GM21619 (cell line): Measurements from ENCODE around the gene SOCS1.

Experiments
- ATAC-seq: cut with Tn5 transposase; IDR thresholded peaks from one replicate; pipeline ENCODE4 v1.9.1; 2021; ENCODE audit not compliant: unreplicated experiment

The SOCS1 gene

DNA sequence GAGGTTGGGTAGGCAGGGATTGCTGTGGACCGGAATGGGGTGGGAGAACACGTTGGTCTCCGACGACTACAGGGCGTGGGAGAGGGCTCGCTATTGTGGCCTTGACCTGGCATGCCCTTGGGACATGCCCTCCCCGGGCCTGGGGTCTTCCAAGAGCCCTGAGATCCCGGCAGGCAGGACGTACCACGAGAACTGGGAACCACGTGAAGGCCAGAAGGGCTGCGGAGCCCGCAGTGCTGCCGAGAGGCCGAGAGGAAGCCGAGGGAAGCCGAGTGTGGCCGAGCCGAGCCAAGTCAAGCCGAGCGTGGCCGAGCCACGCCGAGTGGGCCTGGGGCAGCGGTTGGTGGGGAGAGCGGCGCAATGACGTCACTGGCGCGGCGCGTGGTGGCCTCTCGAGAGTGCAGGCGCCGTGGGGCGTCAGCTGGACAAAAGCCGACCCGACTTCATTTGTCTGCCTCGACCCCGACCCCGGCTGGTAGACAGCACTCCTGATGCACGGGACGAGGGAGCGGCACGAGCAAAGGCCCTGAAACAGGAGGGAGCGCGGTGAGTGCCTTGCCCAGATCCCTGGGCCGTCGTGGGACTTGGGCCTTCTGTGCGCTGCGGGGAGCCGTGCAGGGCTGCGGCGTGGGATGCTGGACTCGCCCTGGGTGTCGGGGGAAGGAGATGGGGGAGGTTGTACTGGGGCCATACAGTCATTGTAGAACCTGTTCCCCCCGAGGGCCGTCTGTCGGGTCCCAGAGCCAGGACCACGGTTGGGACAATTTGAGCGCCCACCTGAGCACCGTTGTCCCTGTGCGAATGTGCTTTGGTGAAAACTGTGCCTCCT, 6.6 kb downstream of the SOCS1 start:
- ATAC-seq: no peak

DNA sequence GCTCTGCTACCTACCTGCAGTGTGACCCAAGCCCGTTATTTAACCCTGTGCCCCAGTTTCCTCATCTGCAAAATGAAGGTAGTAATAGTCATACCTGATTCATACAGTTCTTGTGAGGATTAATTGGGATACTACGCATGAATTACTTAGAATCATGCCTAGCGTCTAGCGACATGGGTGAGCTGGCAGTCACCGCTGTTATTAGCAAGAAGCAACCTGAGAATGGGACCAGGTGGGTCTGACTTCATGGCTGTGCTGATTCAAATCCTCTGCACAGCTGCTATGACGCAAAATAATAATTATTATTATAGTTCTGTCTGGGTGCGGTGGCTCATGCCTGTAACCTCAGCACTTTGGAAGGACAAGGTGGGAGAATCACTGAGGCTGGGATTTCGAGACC, 7.9 kb downstream of the SOCS1 start:
- ATAC-seq: no peak

GRCh38 chr16:11245988-11246387, 10.0 kb downstream of the SOCS1 start:
- no peak for ATAC-seq

DNA sequence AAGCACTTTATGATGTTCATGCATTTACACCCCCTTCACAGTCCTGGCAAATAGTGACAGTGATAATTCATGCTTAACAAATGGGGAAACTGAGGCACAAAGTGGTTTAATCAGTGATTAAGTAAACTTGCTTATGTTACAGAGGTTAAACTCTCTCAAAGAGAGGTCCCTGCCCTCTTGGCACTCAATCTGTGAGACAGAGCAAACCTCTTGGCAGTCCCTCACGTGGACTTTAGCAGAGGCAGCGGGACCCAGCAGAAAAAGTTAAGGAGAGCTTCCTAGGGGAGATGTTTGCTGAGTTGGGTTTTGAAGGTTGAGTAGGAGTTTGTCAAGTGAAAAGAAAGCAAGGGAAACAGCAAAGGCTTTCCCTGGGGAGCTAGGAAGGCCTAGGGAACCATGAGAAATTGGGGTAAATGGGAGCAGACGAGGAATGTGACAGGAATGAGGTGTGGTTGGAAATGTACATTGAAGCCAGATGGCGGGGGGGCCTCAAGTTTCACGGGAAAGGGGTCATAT, 10.7 kb downstream of the SOCS1 start:
- ATAC-seq: no peak

DNA sequence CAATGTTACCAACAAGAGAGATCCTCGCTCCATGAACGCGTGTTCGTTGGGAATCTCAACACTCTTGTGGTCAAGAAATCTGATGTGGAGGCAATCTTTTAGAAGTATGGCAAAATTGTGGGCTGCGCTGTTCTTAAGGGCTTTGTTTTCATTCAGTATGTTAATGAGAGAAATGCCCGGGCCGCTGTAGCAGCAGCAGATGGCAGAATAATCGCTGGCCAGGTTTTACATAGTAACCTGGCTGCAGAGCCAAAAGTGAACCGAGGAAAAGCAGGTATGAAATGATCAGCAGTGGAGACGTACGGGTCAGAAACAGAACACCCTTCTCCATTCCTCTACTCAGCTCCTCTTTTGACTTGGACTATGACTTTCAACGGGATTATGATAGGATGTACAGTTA, 13.3 kb downstream of the SOCS1 start:
- ATAC-seq: no peak

- no peak for ATAC-seq
Observed at GRCh38 chr16:11241480-11242204, 14.4 kb downstream of the SOCS1 start.

DNA sequence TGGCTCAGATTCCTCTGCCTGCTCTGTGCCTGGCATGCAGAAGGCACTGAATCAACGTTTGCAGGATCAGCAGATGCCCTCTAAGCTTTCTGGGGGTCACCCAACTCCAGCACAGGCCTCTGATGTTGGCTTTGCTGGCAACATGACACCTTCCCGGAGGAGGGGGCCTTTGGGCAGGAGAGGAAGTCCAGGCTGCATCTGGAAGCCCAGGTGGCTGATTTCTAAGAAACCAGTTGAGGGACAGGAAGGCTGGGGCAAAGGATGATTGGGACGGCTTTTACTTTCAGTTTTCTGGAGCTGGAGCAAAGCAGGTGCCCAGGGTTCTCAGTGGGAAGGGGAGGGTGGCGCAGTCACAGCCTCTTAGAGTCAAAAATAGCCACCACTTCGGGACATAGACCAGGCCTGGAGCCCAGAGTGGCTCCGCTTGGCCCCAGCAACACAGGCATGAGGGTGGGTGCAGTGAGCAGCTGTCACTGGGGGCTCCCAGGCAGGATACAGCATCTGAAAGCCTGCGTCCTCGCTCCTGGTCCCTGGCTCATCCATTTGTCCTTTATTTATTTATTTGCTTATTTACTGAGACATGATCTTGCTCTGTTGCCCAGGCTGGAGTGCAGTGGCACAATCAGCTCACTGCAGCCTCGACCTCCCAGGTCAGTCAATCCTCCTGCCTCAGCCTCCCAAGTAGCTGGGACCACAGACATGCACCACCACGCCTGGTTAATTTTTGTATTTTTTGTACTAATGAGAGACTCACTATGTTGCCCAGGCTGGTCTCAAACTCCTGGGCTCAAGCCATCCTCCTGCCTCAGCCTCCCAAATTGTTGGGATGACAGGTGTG, 15.1 kb downstream of the SOCS1 start:
- no peak for ATAC-seq

DNA sequence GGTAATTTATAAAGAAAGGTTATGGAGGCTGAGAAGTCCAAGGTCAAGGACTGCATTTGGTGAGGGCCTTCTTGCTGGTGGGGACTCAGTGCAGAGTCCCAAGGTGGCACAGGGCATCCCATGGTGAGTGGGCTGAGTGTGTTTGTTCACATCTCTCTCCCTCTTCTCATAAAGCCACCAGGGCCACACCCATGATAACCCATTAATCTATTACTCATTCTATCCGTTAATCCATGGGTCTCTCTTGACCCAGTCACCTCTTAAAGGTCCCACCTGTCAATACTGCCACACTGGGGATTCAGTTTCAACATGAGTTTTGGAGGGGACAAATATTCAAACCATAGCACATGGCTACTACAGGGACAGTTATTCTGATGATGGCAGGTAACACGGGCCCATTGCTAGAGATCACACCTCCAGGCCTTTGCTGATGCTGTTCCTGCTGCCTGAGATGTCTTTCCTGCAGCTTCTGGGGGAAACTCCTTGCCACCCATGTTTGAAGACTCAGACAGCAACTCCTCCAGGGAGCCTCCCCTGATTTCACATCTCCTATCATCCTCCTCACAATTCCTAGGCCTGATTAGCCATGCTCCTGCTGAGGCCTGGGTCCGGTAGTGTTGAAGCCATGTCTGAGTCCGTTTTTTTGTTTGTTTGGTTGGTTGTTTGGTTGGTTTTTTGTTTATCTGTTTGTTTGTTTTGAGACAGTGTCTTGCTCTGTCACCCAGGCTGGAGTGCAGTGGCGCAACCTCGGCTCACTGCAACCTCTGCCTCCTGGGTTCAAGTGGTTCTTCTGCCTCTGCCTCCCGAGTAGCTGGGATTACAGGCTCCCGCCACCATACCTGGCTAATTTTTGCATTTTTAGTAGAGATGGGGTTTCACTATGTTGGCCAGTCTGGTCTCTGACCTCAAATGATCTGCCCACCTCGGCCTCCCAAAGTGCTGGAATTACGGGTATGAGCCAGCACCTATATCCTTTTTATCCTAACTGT, 16.1 kb downstream of the SOCS1 start:
- ATAC-seq: no peak

DNA sequence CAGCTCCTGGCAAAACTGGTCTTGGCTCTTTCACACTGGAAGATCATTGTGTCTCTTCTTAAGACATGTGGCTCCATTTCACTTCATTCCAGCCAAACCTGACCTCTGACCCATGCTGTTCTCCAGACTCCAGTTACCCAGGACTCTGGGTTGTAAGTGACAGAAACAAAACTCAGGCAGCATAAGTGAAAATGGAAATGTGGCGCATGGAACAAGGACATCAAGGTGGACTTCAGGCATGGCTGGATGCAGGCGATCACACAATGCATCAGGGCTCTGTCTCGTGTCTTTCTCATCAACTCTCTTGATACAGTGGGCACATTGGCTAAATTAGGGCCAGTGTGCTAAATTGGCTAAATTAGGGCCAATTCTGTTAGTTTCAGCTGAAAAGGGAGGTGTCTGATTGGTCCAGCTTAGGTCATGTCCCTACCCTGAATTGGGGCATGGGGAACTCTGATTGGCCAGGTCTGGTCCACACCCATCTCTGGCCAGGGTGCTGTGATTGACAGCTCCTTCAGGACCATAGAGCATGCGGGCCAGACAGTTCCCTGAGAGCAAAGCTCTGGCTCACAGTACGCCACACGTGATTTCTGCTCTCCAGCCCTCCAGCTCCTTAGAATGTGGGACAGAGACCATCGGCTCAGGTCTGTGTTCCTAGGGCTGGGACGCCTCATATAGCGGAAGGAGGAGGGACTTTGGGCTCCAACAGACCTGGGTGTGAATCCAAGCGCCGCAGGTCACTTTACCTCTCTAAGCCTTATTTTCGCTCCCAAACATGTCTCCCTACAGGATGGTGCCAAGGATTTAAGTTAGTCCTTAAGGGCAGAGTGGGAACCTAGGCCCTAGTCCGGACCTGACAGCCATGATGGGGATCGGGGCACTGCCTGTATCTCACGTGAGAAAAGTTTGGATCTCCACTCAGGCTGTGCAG, 17.5 kb downstream of the SOCS1 start:
- no peak for ATAC-seq

DNA sequence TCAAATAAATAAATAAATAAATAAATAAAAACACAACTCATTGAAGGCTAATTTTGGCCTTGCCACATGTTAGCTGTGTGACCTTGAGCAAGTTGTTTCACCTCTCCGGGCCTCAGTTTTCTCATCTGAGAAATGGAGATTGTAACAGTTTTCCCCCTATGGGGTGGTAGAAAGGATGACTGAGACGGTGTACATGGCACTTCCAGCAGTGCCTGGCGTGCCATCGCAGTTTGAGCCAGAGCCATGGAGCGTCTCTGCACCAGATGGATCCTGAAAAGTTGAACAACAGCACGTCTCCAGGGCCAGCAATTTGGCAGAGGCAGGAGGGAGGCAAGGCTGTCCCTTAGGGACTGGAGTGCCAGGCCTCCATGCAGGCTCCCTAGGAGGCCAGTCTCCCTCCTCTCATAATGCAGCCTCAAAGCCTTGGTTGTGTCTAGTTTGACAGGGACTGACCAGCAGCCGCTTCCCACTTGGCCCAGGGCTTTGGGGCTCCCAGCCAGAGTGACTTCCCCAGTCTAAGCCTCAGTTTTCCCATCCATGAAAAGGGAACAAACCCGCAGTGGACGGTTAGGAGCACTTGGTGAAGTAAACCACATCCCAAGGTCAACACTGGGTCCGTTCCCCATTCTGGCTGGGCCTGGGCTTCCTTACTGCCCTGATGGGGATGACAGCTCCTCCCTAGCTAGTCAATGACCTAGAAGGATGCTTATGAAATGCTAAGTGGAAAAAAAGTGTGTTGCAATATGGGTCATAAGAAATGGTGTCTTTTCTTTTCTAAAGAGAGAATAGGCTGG, 19.3 kb downstream of the SOCS1 start:
- no peak for ATAC-seq

- ATAC-seq: no peak
Observed at GRCh38 chr16:11235703-11235991, 20.4 kb downstream of the SOCS1 start.

GRCh38 chr16:11234884-11235702, 20.9 kb downstream of the SOCS1 start:
- ATAC-seq: no peak

DNA sequence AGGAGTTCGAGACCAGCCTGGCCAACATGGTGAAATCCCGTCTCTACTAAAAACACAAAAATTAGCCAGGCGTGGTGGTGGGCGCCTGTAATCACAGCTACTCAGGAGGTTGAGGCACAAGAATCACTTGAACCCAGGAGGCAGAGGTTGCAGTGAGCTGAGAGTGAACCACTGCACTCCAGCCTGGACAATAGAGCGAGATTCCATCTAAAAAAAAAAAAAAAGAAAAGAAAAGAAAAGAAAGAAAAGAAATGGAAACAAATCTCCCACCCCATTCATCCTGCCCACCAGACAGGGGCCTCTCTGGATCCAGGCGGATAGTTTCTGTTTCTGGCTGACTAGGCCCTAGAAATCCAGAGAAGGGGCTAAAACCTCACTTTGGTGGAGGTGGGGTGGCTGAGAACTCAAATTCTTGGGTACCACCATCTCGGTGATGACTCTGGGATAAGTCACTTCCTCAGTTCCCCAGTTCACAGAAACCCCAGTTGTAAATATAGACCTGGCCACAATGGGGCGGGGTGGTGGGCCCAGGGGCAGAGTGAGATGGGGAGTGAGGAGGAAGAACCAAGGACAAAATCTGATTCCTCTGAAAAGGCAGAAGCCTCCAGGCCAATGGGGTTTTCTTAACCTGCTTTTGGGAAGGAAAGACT, 22.2 kb downstream of the SOCS1 start:
- no peak for ATAC-seq

DNA sequence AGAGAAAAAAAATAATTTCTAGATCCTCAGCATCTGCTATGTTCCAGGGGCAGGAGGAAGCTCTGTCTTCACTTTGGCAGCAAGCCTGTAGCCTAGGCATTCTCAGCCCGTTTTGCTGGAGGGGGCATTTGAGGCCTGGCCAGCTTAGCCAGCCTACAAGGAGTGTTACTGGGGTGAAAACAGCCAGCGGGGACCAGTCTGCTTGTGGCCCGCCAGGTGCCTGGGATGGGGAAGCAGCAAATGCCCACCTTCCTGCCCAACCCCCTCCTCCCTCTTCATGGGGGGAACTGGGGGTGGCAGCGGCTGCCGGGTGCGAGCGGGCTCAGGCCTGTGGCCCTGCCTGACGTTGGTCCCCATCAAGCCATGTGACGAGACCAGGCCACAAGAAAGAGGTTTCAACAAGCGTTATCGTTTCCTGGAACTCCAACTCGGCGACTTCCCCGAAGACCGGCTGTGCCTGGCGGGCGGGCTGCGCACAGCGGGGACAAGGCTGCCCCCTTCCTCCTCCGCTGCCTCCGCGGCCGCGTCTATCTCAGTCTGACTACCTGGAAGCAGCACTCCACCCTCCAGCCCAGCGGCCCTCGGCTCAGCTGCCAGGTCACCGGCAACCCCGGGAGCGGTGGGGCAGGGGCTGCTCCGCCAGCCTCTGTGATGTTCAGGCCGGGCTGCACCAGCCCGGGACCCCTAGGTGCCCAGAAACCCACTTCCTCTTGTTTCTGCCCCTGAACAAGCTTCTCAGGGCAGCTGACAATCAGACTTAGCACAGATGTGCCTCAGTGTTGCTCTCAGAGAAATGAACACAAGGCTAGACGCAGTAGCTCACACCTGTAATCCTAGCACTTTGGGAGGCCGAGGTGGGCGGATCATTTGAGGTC, 22.9 kb downstream of the SOCS1 start:
- ATAC-seq: no peak

GRCh38 chr16:11232302-11232851, 23.6 kb downstream of the SOCS1 start:
- no peak for ATAC-seq
